Measurements from ENCODE around the gene TSPAN5.

TSPAN5 gene

DNA sequence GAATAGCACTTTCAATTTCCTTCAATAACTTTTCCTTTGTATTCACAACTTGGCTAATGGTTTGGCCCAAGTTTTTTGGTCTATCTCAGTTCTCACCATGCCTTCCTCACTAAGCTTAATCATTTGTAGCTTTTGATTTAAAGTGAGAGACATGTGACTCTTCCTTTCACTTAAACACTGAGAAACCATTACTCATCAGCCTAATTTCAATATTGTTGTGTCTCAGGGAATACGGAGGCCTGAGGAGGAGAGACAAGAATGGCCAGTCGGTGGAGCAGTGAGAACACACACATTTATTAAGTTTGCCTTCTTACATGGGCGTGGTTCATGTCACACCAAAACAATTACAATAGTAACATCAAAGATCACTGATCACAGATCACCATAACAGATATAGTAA lies 56.7 kb downstream of the TSPAN5 start:
- in situ Hi-C loops (cut with HindIII; ENCODE audit: low sequenced_read_pairs) = no loop called here

- in situ Hi-C loops (cut with HindIII; ENCODE audit: low sequenced_read_pairs) = no loop called here
Observed at GRCh38 chr4:98599617-98600205, 58.7 kb downstream of the TSPAN5 start.

DNA sequence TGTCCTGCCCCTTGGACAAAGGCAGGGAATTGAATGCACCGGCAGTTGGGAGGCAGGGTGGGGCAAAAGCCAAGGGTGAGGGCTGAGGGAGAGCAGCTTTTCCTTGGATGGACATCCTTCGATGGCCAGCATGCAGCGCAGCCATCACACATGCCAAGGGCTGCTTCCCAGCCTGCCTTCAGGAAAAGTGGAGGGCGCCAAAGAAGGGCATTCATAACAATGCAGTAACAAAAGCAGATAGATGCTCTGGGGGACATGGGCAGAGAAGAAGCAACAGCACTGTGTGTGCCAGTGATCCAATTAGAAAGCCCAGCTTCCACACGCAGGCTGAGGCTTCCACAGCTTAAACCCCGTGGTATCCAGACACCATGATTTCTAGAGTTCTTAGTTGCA lies 71.5 kb downstream of the TSPAN5 start:
- in situ Hi-C loops (cut with HindIII; ENCODE audit: low sequenced_read_pairs) = no loop called here

GRCh38 chr4:98586291-98586961 lies 72.0 kb downstream of the TSPAN5 start:
- in situ Hi-C loops (cut with HindIII; ENCODE audit: low sequenced_read_pairs) = no loop called here

DNA sequence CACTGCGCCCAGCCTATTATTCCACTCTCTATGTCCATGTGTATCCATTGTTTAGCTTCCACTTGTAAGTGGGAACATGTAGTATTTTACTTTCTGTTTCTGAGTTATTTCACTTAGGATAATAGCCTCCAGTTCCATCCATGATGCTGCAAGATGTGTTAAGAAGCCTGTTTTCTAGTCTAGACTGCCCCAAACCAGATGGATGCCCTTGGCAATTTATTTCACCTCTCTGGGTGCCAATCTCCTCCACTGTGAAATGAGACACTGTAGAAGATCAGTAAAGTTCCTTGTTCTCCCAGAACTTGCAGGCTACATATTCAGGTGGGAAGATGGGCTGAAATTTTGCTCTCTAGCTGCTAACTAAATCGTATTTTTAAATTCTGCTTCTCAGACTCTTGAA lies 72.8 kb downstream of the TSPAN5 start:
- in situ Hi-C loops (cut with HindIII; ENCODE audit: low sequenced_read_pairs) = no loop called here

- in situ Hi-C loops (cut with HindIII; ENCODE audit: low sequenced_read_pairs) = no loop called here
Observed at GRCh38 chr4:98584265-98584664, 74.1 kb downstream of the TSPAN5 start.

GRCh38 chr4:98583265-98583664 lies 75.1 kb downstream of the TSPAN5 start:
- in situ Hi-C loops (cut with HindIII; ENCODE audit: low sequenced_read_pairs) = no loop called here

GRCh38 chr4:98581126-98581525 lies 77.3 kb downstream of the TSPAN5 start:
- in situ Hi-C loops (cut with HindIII; ENCODE audit: low sequenced_read_pairs) = no loop called here

DNA sequence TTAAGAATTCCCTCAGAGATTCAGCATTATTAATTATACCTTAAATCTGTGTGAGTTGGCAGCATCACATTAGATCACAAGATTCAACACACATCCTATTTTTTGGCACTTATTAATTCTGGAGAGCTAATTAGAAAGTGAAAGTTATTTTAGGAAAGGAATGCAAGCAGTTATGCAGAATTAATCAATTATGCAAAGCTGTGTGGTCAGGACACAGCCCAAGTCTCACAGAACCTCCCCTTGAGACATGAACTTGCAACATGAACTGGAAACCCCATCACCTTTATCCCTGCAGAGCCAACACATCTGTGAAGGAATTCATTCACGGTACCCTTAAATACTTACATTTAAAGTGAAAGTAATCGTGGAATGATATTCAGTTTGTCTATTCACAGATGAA lies 80.5 kb downstream of the TSPAN5 start:
- in situ Hi-C loops (cut with HindIII; ENCODE audit: low sequenced_read_pairs) = no loop called here

DNA sequence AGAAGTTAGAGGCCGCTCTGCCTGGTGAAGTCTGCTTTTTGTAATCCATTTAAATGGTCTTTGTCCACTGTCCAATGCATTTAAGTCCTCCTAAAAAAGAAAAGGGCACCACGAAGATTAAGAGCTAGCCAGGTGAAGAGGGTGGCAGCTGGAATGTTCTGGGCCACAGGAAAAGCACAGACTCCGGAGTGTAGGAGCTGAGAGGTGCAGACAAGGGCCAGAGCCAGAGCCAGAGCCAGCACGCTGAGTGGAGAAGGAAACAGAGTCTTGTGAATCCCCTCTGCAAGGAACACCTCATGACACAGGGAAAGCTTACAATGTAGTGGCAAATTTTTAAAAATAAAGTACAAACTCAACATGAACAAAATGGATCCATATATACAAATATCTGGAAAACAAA lies 83.6 kb downstream of the TSPAN5 start:
- in situ Hi-C loops (cut with HindIII; ENCODE audit: low sequenced_read_pairs) = no loop called here

DNA sequence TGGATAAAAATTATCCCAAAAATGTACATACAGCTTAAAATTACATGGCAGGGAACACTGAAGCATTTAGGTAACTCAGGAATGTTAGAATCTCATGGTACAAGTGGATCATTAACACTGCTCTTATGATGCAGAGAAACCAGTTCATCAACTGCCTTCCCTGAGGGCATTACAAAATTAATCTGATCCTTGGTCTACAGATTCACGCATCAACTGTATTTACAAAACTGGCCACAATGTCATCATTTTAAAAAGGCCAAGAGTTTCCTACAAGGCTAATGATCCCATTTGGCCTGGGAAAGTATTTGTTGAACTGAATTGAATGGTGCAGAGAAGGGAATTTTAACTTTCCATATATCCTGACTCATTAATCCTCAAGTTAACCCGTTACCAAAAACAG lies 84.6 kb downstream of the TSPAN5 start:
- in situ Hi-C loops (cut with HindIII; ENCODE audit: low sequenced_read_pairs) = no loop called here

DNA sequence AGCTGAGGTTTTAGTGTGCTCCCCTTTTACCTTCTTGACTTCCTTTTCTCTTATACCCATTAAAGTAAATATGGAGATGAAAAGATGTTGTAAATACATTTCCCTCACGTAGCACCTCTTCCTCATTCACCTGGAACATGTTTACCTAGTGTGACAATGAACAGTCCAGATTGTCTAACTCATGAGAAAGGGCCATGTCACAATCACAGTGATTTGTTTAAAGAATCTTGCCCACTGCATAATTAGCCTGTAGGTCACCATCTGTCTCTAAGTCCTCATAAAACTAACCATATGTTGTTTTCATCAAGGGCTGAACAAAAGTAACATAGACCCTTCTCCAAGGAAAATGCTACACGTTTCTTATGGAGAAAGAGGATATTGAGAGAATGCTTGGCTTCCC lies 85.7 kb downstream of the TSPAN5 start:
- in situ Hi-C loops (cut with HindIII; ENCODE audit: low sequenced_read_pairs) = no loop called here

DNA sequence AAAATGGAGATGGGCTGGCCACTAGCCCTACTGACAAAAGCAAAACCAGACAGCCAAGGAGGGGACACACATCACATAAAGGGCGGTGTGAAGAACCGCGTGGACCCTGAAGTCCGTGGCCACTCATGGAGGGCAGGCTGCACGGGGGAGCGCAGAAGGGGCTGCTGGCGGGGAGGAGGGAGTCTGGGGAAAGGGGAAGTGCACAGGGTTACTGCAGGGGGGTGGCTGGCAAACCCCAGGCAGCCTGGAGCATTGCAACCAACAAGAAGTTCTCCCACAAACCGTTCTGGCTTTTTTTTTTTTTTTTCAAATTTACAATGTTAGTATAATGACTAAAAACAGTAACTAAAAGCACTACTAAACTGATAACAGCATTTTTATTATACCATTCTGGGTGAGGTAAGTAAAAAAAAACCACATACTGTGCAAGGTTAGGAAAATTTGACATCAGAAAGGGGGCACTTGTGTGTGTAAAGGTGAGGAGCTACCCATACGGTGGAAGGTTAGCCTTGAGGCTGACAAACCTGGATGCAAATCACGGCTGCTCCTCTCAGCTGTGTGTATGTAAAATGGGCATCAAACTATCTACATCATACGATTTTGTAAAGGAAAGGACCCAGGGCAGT lies 87.1 kb downstream of the TSPAN5 start:
- in situ Hi-C loops (cut with HindIII; ENCODE audit: low sequenced_read_pairs) = no loop called here

GRCh38 chr4:98570151-98570797 lies 88.1 kb downstream of the TSPAN5 start:
- in situ Hi-C loops (cut with HindIII; ENCODE audit: low sequenced_read_pairs) = no loop called here

DNA sequence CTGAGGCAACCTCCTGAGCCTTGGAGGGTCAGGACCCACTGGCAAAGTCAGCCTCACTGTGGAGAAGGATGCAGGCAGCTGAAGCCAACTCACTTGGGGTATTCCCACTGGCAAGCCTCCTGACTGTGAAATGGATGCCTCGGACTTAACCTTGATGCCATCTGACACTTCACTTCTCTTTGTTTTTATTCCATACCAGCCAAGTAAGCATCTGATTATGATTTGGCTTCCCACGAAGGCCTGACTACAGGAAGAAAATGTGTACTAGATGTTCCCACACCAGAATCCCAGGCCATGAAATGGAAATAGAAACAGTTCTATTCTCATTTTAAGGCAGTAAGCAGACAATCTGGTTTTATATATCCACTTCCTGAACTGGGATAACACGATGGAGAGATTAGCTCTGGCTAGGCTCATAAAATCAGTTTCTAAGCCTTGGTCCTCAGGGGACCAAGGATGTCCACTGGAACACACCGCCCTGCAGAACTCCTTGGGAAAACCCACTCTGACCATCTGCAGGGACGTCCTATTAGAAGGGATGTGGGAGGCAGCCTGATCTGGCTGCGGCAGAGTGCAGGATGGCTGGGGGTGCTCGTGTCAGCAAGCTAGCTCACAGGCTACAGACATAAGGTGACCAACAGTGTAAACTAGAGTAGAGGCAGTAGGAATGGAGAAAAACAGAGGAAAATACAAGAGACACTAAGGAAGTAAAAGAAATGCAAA lies 89.3 kb downstream of the TSPAN5 start:
- in situ Hi-C loops (cut with HindIII; ENCODE audit: low sequenced_read_pairs) = no loop called here

GRCh38 chr4:98567611-98568010 lies 90.8 kb downstream of the TSPAN5 start:
- in situ Hi-C loops (cut with HindIII; ENCODE audit: low sequenced_read_pairs) = no loop called here

- in situ Hi-C loops (cut with HindIII; ENCODE audit: low sequenced_read_pairs) = no loop called here
Observed at GRCh38 chr4:98566361-98567008, 91.9 kb downstream of the TSPAN5 start.

GRCh38 chr4:98565681-98566301 lies 92.6 kb downstream of the TSPAN5 start:
- in situ Hi-C loops (cut with HindIII; ENCODE audit: low sequenced_read_pairs) = no loop called here

- in situ Hi-C loops (cut with HindIII; ENCODE audit: low sequenced_read_pairs) = no loop called here
Observed at GRCh38 chr4:98564852-98565251, 93.6 kb downstream of the TSPAN5 start.

DNA sequence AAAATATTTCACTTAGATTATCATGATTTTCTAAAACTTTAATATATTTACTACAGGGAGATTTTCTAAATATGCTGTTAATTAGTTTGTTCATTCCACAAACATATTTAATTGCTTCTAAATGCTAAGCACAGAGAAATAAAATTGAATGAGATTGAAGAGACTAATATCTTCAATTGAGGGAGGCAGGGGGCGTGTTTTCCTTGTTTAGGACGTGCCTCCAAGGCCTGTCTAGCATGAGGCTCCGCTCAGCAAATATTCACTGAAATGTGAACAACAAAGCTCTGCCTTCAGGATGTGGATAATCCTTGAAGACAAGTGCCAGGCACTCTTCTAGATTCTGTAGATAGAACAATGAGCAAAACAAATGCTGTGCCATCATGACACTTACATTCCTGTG lies 98.1 kb downstream of the TSPAN5 start:
- in situ Hi-C loops (cut with HindIII; ENCODE audit: low sequenced_read_pairs) = no loop called here

All from DLD1 (cell line).